WTC11 (cell line): ENCODE measurements around the gene FAM171A1.

Source experiments
- ESRRA ChIP-seq: sonication (generic); formaldehyde crosslinking; IDR thresholded peaks from 2 replicates; pipeline ENCODE4 v1.8.1; 2022; ENCODE audit warnings: mild to moderate bottlenecking, missing genetic modification reagents, borderline replicate concordance
- IRF1 ChIP-seq: sonication (generic); formaldehyde crosslinking; IDR thresholded peaks from 2 replicates; pipeline ENCODE4 v1.8.0; 2023; ENCODE audit warnings: missing genetic modification reagents
- JUN ChIP-seq: sonication (generic); formaldehyde crosslinking; IDR thresholded peaks from 2 replicates; pipeline ENCODE4 v1.8.0; 2023; ENCODE audit warnings: mild to moderate bottlenecking, missing genetic modification reagents
- NFE2L1 ChIP-seq: sonication (generic); formaldehyde crosslinking; IDR thresholded peaks from 2 replicates; pipeline ENCODE4 v1.8.1; 2023; ENCODE audit warnings: missing genetic modification reagents
- OVOL2 ChIP-seq: fragments of 250-450 bp; sonication (Bioruptor Pico); IDR thresholded peaks from 2 replicates; pipeline ENCODE4 v1.9.0; 2021; ENCODE audit warnings: mild to moderate bottlenecking, borderline replicate concordance
- RORB ChIP-seq: fragments of 250-450 bp; sonication (Bioruptor Pico); IDR thresholded peaks from 2 replicates; pipeline ENCODE4 v1.9.0; 2021; ENCODE audit warnings: mild to moderate bottlenecking
- USF2 ChIP-seq: sonication (generic); formaldehyde crosslinking; IDR thresholded peaks from 2 replicates; pipeline ENCODE4 v1.8.1; 2023; ENCODE audit warnings: mild to moderate bottlenecking, missing genetic modification reagents, moderate library complexity
- ZNF317 ChIP-seq: sonication (generic); formaldehyde crosslinking; IDR thresholded peaks from 2 replicates; pipeline ENCODE4 v1.8.1; 2023; ENCODE audit warnings: low read depth, mild to moderate bottlenecking, moderate library complexity, missing genetic modification reagents, borderline replicate concordance
- TF ChIP-seq, protein P1 (sequence below): fragments of 200-600 bp; IDR thresholded peaks from 2 replicates; pipeline ENCODE4 v1.8.0; 2022; ENCODE audit warnings: antibody characterized with exemption
- TF ChIP-seq, protein P2 (sequence below): sonication (generic); formaldehyde crosslinking; conservative IDR thresholded peaks from 2 replicates; pipeline ENCODE4 v1.8.1; 2022; ENCODE audit warnings: mild to moderate bottlenecking, missing genetic modification reagents
- TF ChIP-seq, protein P3 (sequence below): fragments of 250-450 bp; sonication (Bioruptor Pico); IDR thresholded peaks from 2 replicates; pipeline ENCODE4 v1.9.0; 2021; ENCODE audit warnings: mild to moderate bottlenecking, borderline replicate concordance
- TF ChIP-seq, protein P4 (sequence below): sonication (generic); formaldehyde crosslinking; IDR thresholded peaks from 2 replicates; pipeline ENCODE4 v1.8.0; 2022; ENCODE audit warnings: mild to moderate bottlenecking, missing genetic modification reagents

GRCh38 chr10:15176269-15176668, 194.8 kb downstream of the FAM171A1 start:
- TF ChIP-seq, protein P1, sequence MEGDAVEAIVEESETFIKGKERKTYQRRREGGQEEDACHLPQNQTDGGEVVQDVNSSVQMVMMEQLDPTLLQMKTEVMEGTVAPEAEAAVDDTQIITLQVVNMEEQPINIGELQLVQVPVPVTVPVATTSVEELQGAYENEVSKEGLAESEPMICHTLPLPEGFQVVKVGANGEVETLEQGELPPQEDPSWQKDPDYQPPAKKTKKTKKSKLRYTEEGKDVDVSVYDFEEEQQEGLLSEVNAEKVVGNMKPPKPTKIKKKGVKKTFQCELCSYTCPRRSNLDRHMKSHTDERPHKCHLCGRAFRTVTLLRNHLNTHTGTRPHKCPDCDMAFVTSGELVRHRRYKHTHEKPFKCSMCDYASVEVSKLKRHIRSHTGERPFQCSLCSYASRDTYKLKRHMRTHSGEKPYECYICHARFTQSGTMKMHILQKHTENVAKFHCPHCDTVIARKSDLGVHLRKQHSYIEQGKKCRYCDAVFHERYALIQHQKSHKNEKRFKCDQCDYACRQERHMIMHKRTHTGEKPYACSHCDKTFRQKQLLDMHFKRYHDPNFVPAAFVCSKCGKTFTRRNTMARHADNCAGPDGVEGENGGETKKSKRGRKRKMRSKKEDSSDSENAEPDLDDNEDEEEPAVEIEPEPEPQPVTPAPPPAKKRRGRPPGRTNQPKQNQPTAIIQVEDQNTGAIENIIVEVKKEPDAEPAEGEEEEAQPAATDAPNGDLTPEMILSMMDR: no peak
- TF ChIP-seq OVOL2 (no peak), RORB (CRISPR knock-in tag) (no peak), USF2 (CRISPR knock-in tag) (no peak), ZNF317 (CRISPR knock-in tag) (no peak), ESRRA (CRISPR knock-in tag) (no peak), JUN (no peak), NFE2L1 (CRISPR knock-in tag) (no peak), IRF1 (no peak)
- TF ChIP-seq, protein P2, sequence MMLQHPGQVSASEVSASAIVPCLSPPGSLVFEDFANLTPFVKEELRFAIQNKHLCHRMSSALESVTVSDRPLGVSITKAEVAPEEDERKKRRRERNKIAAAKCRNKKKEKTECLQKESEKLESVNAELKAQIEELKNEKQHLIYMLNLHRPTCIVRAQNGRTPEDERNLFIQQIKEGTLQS: no peak
- TF ChIP-seq, protein P3, sequence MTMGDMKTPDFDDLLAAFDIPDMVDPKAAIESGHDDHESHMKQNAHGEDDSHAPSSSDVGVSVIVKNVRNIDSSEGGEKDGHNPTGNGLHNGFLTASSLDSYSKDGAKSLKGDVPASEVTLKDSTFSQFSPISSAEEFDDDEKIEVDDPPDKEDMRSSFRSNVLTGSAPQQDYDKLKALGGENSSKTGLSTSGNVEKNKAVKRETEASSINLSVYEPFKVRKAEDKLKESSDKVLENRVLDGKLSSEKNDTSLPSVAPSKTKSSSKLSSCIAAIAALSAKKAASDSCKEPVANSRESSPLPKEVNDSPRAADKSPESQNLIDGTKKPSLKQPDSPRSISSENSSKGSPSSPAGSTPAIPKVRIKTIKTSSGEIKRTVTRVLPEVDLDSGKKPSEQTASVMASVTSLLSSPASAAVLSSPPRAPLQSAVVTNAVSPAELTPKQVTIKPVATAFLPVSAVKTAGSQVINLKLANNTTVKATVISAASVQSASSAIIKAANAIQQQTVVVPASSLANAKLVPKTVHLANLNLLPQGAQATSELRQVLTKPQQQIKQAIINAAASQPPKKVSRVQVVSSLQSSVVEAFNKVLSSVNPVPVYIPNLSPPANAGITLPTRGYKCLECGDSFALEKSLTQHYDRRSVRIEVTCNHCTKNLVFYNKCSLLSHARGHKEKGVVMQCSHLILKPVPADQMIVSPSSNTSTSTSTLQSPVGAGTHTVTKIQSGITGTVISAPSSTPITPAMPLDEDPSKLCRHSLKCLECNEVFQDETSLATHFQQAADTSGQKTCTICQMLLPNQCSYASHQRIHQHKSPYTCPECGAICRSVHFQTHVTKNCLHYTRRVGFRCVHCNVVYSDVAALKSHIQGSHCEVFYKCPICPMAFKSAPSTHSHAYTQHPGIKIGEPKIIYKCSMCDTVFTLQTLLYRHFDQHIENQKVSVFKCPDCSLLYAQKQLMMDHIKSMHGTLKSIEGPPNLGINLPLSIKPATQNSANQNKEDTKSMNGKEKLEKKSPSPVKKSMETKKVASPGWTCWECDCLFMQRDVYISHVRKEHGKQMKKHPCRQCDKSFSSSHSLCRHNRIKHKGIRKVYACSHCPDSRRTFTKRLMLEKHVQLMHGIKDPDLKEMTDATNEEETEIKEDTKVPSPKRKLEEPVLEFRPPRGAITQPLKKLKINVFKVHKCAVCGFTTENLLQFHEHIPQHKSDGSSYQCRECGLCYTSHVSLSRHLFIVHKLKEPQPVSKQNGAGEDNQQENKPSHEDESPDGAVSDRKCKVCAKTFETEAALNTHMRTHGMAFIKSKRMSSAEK (CRISPR knock-in tag): no peak
- TF ChIP-seq, protein P4, sequence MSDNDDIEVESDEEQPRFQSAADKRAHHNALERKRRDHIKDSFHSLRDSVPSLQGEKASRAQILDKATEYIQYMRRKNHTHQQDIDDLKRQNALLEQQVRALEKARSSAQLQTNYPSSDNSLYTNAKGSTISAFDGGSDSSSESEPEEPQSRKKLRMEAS (CRISPR knock-in tag): no peak
